CD14-positive monocyte (primary cell): ENCODE measurements around the gene GNAT2. TPM values are rescaled to one million over a fixed set of nuclear protein-coding genes. Genes with fewer than 3 reads are reported as not detected.

Experiments used
- DNase-seq, 3 donors: peaks; one replicate each; pipeline ENCODE4 v3.0.0-alpha.2; 2011 to 2022
- H2AFZ ChIP-seq: 2 replicates; pipeline ENCODE4 v1.6.0; 2012; ENCODE audit warnings: mild to moderate bottlenecking, low read depth, low read length, inconsistent platforms; ENCODE audit not compliant: insufficient read depth, poor library complexity, severe bottlenecking
- H3K27ac ChIP-seq, 2 donors: 1 replicate in 1 of 2; 2 replicates in 1 of 2; pipeline ENCODE4 v1.5.1; 2012 to 2013; ENCODE audit warnings: low read length in 2 of 2, control low read depth in 1 of 2, inconsistent platforms in 1 of 2, low read depth in 1 of 2, mild to moderate bottlenecking in 1 of 2
- H3K27me3 ChIP-seq, 2 donors: one replicate each; pipeline versions ENCODE4 v1.6.0 to v1.6.1; 2011 to 2013; ENCODE audit warnings: low read length in 2 of 2; ENCODE audit not compliant: control insufficient read depth in 2 of 2, insufficient read depth in 2 of 2
- H3K36me3 ChIP-seq, 2 donors: replicated peaks in 1 of 2; 1 replicate in 1 of 2; 2 replicates in 1 of 2; pipeline versions ENCODE4 v1.5.1 to v1.6.1; 2012 to 2013; ENCODE audit warnings: low read length in 2 of 2, control low read depth in 1 of 2, inconsistent platforms in 1 of 2, mild to moderate bottlenecking in 1 of 2; ENCODE audit not compliant: insufficient read depth in 2 of 2, control insufficient read depth in 1 of 2
- H3K4me1 ChIP-seq, 2 donors: 1 replicate in 1 of 2; 2 replicates in 1 of 2; pipeline versions ENCODE4 v1.5.1 to v1.6.1; 2012 to 2013; ENCODE audit warnings: low read length in 2 of 2, control low read depth in 1 of 2, inconsistent platforms in 1 of 2, mild to moderate bottlenecking in 1 of 2, moderate library complexity in 1 of 2; ENCODE audit not compliant: insufficient read depth in 2 of 2, control insufficient read depth in 1 of 2
- H3K4me2 ChIP-seq: replicated peaks from 2 replicates; pipeline ENCODE3; 2012; ENCODE audit warnings: low read length, moderate library complexity, mild to moderate bottlenecking; ENCODE audit not compliant: poor library complexity, severe bottlenecking; ENCODE audit errors: extremely low read depth
- H3K4me3 ChIP-seq, 3 experiments: fragments of 200-600 bp in 1 of 3; sonication (generic) in 1 of 3; replicated peaks in 1 of 3; 1 replicate in 2 of 3; 2 replicates in 1 of 3; pipeline ENCODE4 v1.5.1; 2011 to 2013; ENCODE audit warnings: low read length in 3 of 3, mild to moderate bottlenecking in 3 of 3, control low read depth in 2 of 3, low read depth in 2 of 3, inconsistent platforms in 1 of 3, moderate library complexity in 1 of 3
- H3K79me2 ChIP-seq: 2 replicates; pipeline ENCODE4 v1.6.0; 2012; ENCODE audit warnings: mild to moderate bottlenecking, control low read depth, inconsistent platforms, low read length, moderate library complexity; ENCODE audit not compliant: insufficient read depth
- H3K9ac ChIP-seq: 2 replicates; pipeline ENCODE4 v1.6.0; 2017; ENCODE audit warnings: low read length, mild to moderate bottlenecking; ENCODE audit not compliant: insufficient read depth, poor library complexity, severe bottlenecking
- H3K9me3 ChIP-seq, 2 donors: replicated peaks in 1 of 2; 1 replicate in 1 of 2; 2 replicates in 1 of 2; pipeline versions ENCODE4 v1.5.1 to v1.6.1; 2012 to 2013; ENCODE audit warnings: low read length in 2 of 2, control low read depth in 1 of 2; ENCODE audit not compliant: control insufficient read depth in 1 of 2, insufficient read depth in 1 of 2
- H4K20me1 ChIP-seq: 2 replicates; pipeline ENCODE4 v1.6.0; 2012; ENCODE audit warnings: mild to moderate bottlenecking, low read length, control low read depth, moderate library complexity; ENCODE audit not compliant: insufficient read depth
- H3K27ac Mint-ChIP-seq, 7 donors: one replicate each; pipeline ENCODE4 v1.8.0; 2020; ENCODE audit warnings: mild to moderate bottlenecking in 7 of 7, mixed read lengths in 7 of 7, moderate library complexity in 6 of 7, inconsistent platforms in 2 of 7
- H3K27me3 Mint-ChIP-seq, 3 donors: one replicate each; pipeline ENCODE4 v1.8.0; 2021 to 2022; ENCODE audit warnings: low read depth in 3 of 3, mild to moderate bottlenecking in 3 of 3, mixed read lengths in 3 of 3, moderate library complexity in 3 of 3, inconsistent platforms in 1 of 3
- H3K36me3 Mint-ChIP-seq, 2 donors: one replicate each; pipeline ENCODE4 v1.8.0; 2020; ENCODE audit warnings: mixed read lengths in 2 of 2, inconsistent platforms in 1 of 2, mild to moderate bottlenecking in 1 of 2
- H3K4me1 Mint-ChIP-seq: one replicate; pipeline ENCODE4 v1.8.0; 2020; ENCODE audit warnings: mild to moderate bottlenecking, mixed read lengths
- H3K4me3 Mint-ChIP-seq, 2 donors: one replicate each; pipeline ENCODE4 v1.8.0; 2020; ENCODE audit warnings: mild to moderate bottlenecking in 2 of 2, mixed read lengths in 2 of 2, moderate library complexity in 1 of 2
- H3K9me3 Mint-ChIP-seq, 7 donors: one replicate each; pipeline ENCODE4 v1.8.0; 2020 to 2022; ENCODE audit warnings: mixed read lengths in 7 of 7, mild to moderate bottlenecking in 6 of 7, moderate library complexity in 6 of 7, inconsistent platforms in 2 of 7
- CTCF ChIP-seq: fragments of 200-600 bp; IDR thresholded peaks from one replicate; pipeline ENCODE4 v1.8.0; 2022; ENCODE audit warnings: antibody characterized with exemption, mild to moderate bottlenecking
- whole genome bisulfite sequencing: methylation state at CpG from one replicate; pipeline ENCODE4 v1.1.5; 2013; ENCODE audit warnings: missing lambda C conversion rate; ENCODE audit not compliant: insufficient coverage; 5-methylcytosine and 5-hydroxymethylcytosine counted together
- intact Hi-C, 2 donors: fragments of 100-400 bp; cut with micrococcal nuclease; formaldehyde crosslinking; loops; one replicate each; pipeline versions ENCODE4 v1.15.0 to v1.15.1; 2023
- polyA plus RNA-seq, 3 donors: library from polyadenylated mRNA; depleted of rRNA in 1 of 3; unstranded in 2 of 3; stranded (reverse) in 1 of 3; fragments of 300-500 nt in 2 of 3; fragments of >200 nt in 1 of 3; fragmentation: Illumina TruSeq in 2 of 3; gene quantifications; 1 replicate in 2 of 3; 2 replicates in 1 of 3; pipeline ENCODE4 v1.2.3, GENCODE V29; 2012 to 2021

GNAT2 gene
- polyA plus RNA-seq, 3 donors: 0.05 TPM; not detected in 2

DNA sequence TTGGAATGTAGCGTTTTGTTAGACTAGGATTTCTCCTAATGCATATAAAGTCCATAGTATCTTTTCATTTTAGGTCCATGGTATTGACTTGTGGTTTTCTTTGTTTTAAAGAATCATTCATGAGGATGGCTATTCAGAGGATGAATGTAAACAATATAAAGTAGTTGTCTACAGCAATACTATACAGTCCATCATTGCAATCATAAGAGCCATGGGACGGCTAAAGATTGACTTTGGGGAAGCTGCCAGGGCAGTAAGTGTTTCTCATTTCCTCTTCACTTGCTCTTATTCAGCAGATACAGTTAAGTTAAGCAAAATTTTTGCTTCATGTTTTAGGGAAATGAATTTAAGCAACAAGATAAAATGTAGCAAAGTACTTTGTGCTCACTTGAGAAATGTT is 45.6 kb downstream of the GNAT2 start:
- no peaks in the 10 kb centered on the region for H3K9me3 ChIP-seq
- Mint-ChIP-seq H3K36me3 (peaks cover 25 to 43% of the 10 kb centered on the region in 2 donors), H3K4me1 (peaks cover 31% of the 10 kb centered on the region), H3K9me3 (peaks cover 0 to 1% (median 0%) of the 10 kb centered on the region in 7 donors), H3K27me3 (no peaks in the 10 kb centered on the region), H3K4me3 (peak overlapping the region in 1 of 2 donors; percentile 21), H3K27ac (peak overlapping the region in 6 of 7 donors; percentile 30 to 88 (median 55))
- H3K27ac ChIP-seq: peak overlapping the region in 1 of 2 donors; percentile 72
- no peak overlapping the region for H3K9ac ChIP-seq
- peak overlapping the region in 1 of 3 experiments; percentile 40 for H3K4me3 ChIP-seq
- H4K20me1 ChIP-seq: peaks cover 81% of the 10 kb centered on the region
- peak; percentile 58 to 77 (median 63) for DNase-seq
- H3K79me2 ChIP-seq: peaks cover 93% of the 10 kb centered on the region
- intact Hi-C loops: no loop called here
- H3K27me3 ChIP-seq: no peaks in the 10 kb centered on the region
- peaks cover 58 to 59% of the 10 kb centered on the region in 2 donors for H3K4me1 ChIP-seq
- no peak overlapping the region for H2AFZ ChIP-seq
- WGBS: no CpG with 5 or more reads among the region's 2 CpGs
- TF ChIP-seq CTCF: no peak
- H3K4me2 ChIP-seq: peak overlapping the region; percentile 44
- H3K36me3 ChIP-seq: peaks cover 17 to 33% of the 10 kb centered on the region in 2 donors

DNA sequence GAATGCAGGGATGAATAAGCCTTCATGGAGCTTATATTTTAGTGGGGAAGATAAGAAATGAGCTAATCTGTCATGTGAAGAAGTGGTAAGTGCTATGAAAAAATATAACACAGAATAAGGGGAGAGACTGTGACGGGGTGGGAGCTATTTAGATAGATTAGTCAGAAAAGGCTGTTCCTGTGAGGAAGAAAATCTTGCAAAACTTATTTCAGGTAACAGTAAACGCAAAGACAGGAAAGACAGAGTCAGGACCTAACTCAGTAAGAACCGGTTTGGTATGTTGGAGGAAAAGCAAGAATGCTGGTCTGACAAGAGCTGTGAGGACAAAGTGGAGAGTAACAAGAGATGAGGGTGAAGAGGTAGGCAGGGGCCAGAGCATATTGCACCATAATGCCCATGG is 49.0 kb downstream of the GNAT2 start:
- no peak for DNase-seq
- Mint-ChIP-seq H3K9me3 (no peaks in the 10 kb centered on the region), H3K27me3 (peaks cover 0 to 1% (median 0%) of the 10 kb centered on the region in 3 donors), H3K27ac (no peak overlapping the region), H3K4me1 (peaks cover 42% of the 10 kb centered on the region), H3K4me3 (no peak overlapping the region), H3K36me3 (peaks cover 7 to 10% of the 10 kb centered on the region in 2 donors)
- no peak for TF ChIP-seq CTCF
- Histone ChIP-seq H3K4me1 (peaks cover 64 to 73% of the 10 kb centered on the region in 2 donors), H3K9me3 (no peaks in the 10 kb centered on the region), H3K79me2 (peaks cover 93% of the 10 kb centered on the region), H4K20me1 (peaks cover 97% of the 10 kb centered on the region), H3K9ac (no peak overlapping the region), H3K4me2 (no peak overlapping the region), H3K4me3 (no peak overlapping the region), H3K27ac (peak overlapping the region in 1 of 2 donors; percentile 52), H3K36me3 (peaks cover 0 to under 1% of the 10 kb centered on the region in 2 donors), H3K27me3 (no peaks in the 10 kb centered on the region), H2AFZ (no peak overlapping the region)
- intact Hi-C loops: no loop called here
- WGBS: 44% methylated on average over 3 of the region's 3 CpGs
